ENCODE data around the gene CDKL1.

The CDKL1 gene

DNA sequence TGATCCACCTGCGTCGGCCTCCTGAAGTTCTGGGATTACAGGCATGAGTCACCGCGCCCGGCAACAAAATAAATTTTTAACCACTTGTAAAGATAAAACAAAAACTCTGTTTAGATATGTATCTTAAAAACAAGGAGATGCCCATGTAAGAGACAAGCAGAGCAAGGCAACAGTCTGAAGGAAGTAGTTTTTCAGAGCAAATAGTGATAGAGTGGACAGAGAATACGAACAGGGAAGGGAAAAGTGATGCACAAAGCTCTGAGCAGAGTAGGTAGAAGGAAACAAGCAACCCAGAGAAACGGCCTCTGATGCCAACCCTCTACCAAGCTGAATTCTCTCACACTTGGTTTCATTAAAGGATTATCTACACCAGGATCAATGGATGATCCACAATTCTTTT is 24.8 kb upstream of the CDKL1 start:
- Histone ChIP-seq H4K8ac (ENCODE audit: low read depth, low read length) (no peak overlapping the region), H2BK5ac (ENCODE audit: low read length) (no peak overlapping the region), H3K23ac (ENCODE audit: low read length) (no peak overlapping the region), H4K5ac (ENCODE audit: low read length) (no peak overlapping the region), H3K27ac (ENCODE audit: low read depth, low read length) (no peak overlapping the region), H3K9ac (ENCODE audit: low read length) (no peak overlapping the region), H3K18ac (ENCODE audit: low read length) (no peak overlapping the region), H3K56ac (ENCODE audit: low read length) (no peak overlapping the region), H3K79me2 (ENCODE audit: control insufficient read depth, insufficient read depth, low read length) (no peaks in the 10 kb centered on the region), H3K4me2 (ENCODE audit: low read length) (no peak overlapping the region), H3K4ac (ENCODE audit: low read depth, low read length) (no peak overlapping the region), H3K36me3 (ENCODE audit: control insufficient read depth, insufficient read depth, low read length) (peaks cover 2% of the 10 kb centered on the region), H3K4me1 (ENCODE audit: control insufficient read depth, low read depth, low read length) (no peaks in the 10 kb centered on the region), H2BK15ac (replicated peaks; ENCODE audit: low read depth) (no peak overlapping the region), H2BK120ac (ENCODE audit: low read depth, low read length) (no peak overlapping the region), H3K27me3 (ENCODE audit: insufficient read depth, low read length, poor library complexity) (no peaks in the 10 kb centered on the region), H3K4me3 (ENCODE audit: low read length) (no peak overlapping the region), H3K79me1 (ENCODE audit: low read length) (no peaks in the 10 kb centered on the region), H2AK5ac (ENCODE audit: low read length) (no peak overlapping the region)
- no peak for DNase-seq
- no CpG with 5 or more reads among the region's 7 CpGs for WGBS (ENCODE audit: extremely low coverage, insufficient coverage, low lambda C conversion rate)

- Histone ChIP-seq H3K79me1 (ENCODE audit: low read length) (no peaks in the 10 kb centered on the region), H3K9ac (ENCODE audit: low read length) (no peak overlapping the region), H4K8ac (ENCODE audit: low read depth, low read length) (no peak overlapping the region), H4K5ac (ENCODE audit: low read length) (no peak overlapping the region), H3K36me3 (ENCODE audit: control insufficient read depth, insufficient read depth, low read length) (no peaks in the 10 kb centered on the region), H3K27me3 (ENCODE audit: insufficient read depth, low read length, poor library complexity) (no peaks in the 10 kb centered on the region), H2BK5ac (ENCODE audit: low read length) (no peak overlapping the region), H3K23ac (ENCODE audit: low read length) (no peak overlapping the region), H2BK120ac (ENCODE audit: low read depth, low read length) (no peak overlapping the region), H3K4me1 (ENCODE audit: control insufficient read depth, low read depth, low read length) (no peaks in the 10 kb centered on the region), H2AK5ac (ENCODE audit: low read length) (no peak overlapping the region), H3K4me2 (ENCODE audit: low read length) (no peak overlapping the region), H3K79me2 (ENCODE audit: control insufficient read depth, insufficient read depth, low read length) (no peaks in the 10 kb centered on the region), H3K18ac (ENCODE audit: low read length) (no peak overlapping the region), H3K56ac (ENCODE audit: low read length) (no peak overlapping the region), H2BK15ac (replicated peaks; ENCODE audit: low read depth) (no peak overlapping the region), H3K4me3 (ENCODE audit: low read length) (no peak overlapping the region), H3K4ac (ENCODE audit: low read depth, low read length) (no peak overlapping the region), H3K27ac (ENCODE audit: low read depth, low read length) (no peak overlapping the region)
- WGBS (ENCODE audit: extremely low coverage, insufficient coverage, low lambda C conversion rate) = no CpG with 5 or more reads among the region's 2 CpGs
- no peak for DNase-seq
These were observed 21.2 kb upstream of the CDKL1 start for GRCh38 chr14:50417853-50418252.

DNA sequence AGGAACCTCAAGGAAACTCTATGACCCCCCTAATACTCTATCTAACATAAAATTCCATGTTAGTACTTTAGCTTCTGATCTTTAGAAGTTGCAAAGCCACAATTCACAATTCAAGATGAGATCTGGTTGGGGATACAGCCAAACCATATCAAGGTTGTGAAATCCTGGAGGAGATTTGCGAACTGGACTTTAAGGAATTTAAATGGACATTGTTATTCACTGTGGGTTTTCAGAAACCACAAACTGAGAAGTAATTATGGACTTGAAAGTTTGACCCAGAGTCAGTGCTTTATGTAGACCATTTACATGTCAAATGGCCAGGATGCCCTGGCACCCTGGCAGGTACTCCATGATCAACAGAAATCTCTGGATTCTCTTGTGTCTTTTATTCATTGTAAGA is 14.2 kb upstream of the CDKL1 start:
- Histone ChIP-seq H2AK5ac (ENCODE audit: low read length) (no peak overlapping the region), H3K23ac (ENCODE audit: low read length) (no peak overlapping the region), H4K8ac (ENCODE audit: low read depth, low read length) (no peak overlapping the region), H2BK120ac (ENCODE audit: low read depth, low read length) (no peak overlapping the region), H3K9ac (ENCODE audit: low read length) (no peak overlapping the region), H3K4ac (ENCODE audit: low read depth, low read length) (no peak overlapping the region), H3K56ac (ENCODE audit: low read length) (no peak overlapping the region), H4K5ac (ENCODE audit: low read length) (no peak overlapping the region), H2BK5ac (ENCODE audit: low read length) (no peak overlapping the region), H2BK15ac (replicated peaks; ENCODE audit: low read depth) (no peak overlapping the region), H3K4me2 (ENCODE audit: low read length) (no peak overlapping the region), H3K79me1 (ENCODE audit: low read length) (no peaks in the 10 kb centered on the region), H3K18ac (ENCODE audit: low read length) (no peak overlapping the region), H3K4me1 (ENCODE audit: control insufficient read depth, low read depth, low read length) (no peaks in the 10 kb centered on the region), H3K36me3 (ENCODE audit: control insufficient read depth, insufficient read depth, low read length) (no peaks in the 10 kb centered on the region), H3K79me2 (ENCODE audit: control insufficient read depth, insufficient read depth, low read length) (no peaks in the 10 kb centered on the region), H3K27me3 (ENCODE audit: insufficient read depth, low read length, poor library complexity) (no peaks in the 10 kb centered on the region), H3K27ac (ENCODE audit: low read depth, low read length) (no peak overlapping the region), H3K4me3 (ENCODE audit: low read length) (no peak overlapping the region)
- no peak for DNase-seq
- no CpG with 5 or more reads among the region's 1 CpG for WGBS (ENCODE audit: extremely low coverage, insufficient coverage, low lambda C conversion rate)

- no peaks in the 10 kb centered on the region for H3K79me1 ChIP-seq (ENCODE audit: low read length)
- H3K18ac ChIP-seq (ENCODE audit: low read length) = no peak overlapping the region
- no peak overlapping the region for H2BK5ac ChIP-seq (ENCODE audit: low read length)
- DNase-seq = no peak
- no peak overlapping the region for H2AK5ac ChIP-seq (ENCODE audit: low read length)
- no peaks in the 10 kb centered on the region for H3K36me3 ChIP-seq (ENCODE audit: control insufficient read depth, insufficient read depth, low read length)
- H3K27ac ChIP-seq (ENCODE audit: low read depth, low read length) = no peak overlapping the region
- H3K4me2 ChIP-seq (ENCODE audit: low read length) = no peak overlapping the region
- no peak overlapping the region for H3K4ac ChIP-seq (ENCODE audit: low read depth, low read length)
- no peak overlapping the region for H2BK15ac ChIP-seq (replicated peaks; ENCODE audit: low read depth)
- WGBS (ENCODE audit: extremely low coverage, insufficient coverage, low lambda C conversion rate) = no CpG with 5 or more reads among the region's 3 CpGs
- H3K56ac ChIP-seq (ENCODE audit: low read length) = no peak overlapping the region
- no peak overlapping the region for H3K23ac ChIP-seq (ENCODE audit: low read length)
- no peak overlapping the region for H2BK120ac ChIP-seq (ENCODE audit: low read depth, low read length)
- no peaks in the 10 kb centered on the region for H3K4me1 ChIP-seq (ENCODE audit: control insufficient read depth, low read depth, low read length)
- H3K79me2 ChIP-seq (ENCODE audit: control insufficient read depth, insufficient read depth, low read length) = no peaks in the 10 kb centered on the region
- no peak overlapping the region for H4K8ac ChIP-seq (ENCODE audit: low read depth, low read length)
- no peak overlapping the region for H4K5ac ChIP-seq (ENCODE audit: low read length)
- no peak overlapping the region for H3K4me3 ChIP-seq (ENCODE audit: low read length)
- H3K9ac ChIP-seq (ENCODE audit: low read length) = no peak overlapping the region
- H3K27me3 ChIP-seq (ENCODE audit: insufficient read depth, low read length, poor library complexity) = no peaks in the 10 kb centered on the region
These were observed 13.4 kb upstream of the CDKL1 start for GRCh38 chr14:50410071-50410470.

- Histone ChIP-seq H4K8ac (ENCODE audit: low read depth, low read length) (no peak overlapping the region), H3K4me2 (ENCODE audit: low read length) (no peak overlapping the region), H2BK5ac (ENCODE audit: low read length) (no peak overlapping the region), H3K27ac (ENCODE audit: low read depth, low read length) (no peak overlapping the region), H3K4ac (ENCODE audit: low read depth, low read length) (no peak overlapping the region), H3K36me3 (ENCODE audit: control insufficient read depth, insufficient read depth, low read length) (no peaks in the 10 kb centered on the region), H4K5ac (ENCODE audit: low read length) (no peak overlapping the region), H3K4me3 (ENCODE audit: low read length) (no peak overlapping the region), H2AK5ac (ENCODE audit: low read length) (no peak overlapping the region), H3K4me1 (ENCODE audit: control insufficient read depth, low read depth, low read length) (no peaks in the 10 kb centered on the region), H2BK120ac (ENCODE audit: low read depth, low read length) (no peak overlapping the region), H3K23ac (ENCODE audit: low read length) (no peak overlapping the region), H3K9ac (ENCODE audit: low read length) (no peak overlapping the region), H3K79me1 (ENCODE audit: low read length) (no peaks in the 10 kb centered on the region), H3K56ac (ENCODE audit: low read length) (no peak overlapping the region), H3K18ac (ENCODE audit: low read length) (no peak overlapping the region), H3K27me3 (ENCODE audit: insufficient read depth, low read length, poor library complexity) (no peaks in the 10 kb centered on the region), H2BK15ac (replicated peaks; ENCODE audit: low read depth) (no peak overlapping the region), H3K79me2 (ENCODE audit: control insufficient read depth, insufficient read depth, low read length) (no peaks in the 10 kb centered on the region)
- DNase-seq = no peak
- WGBS (ENCODE audit: extremely low coverage, insufficient coverage, low lambda C conversion rate) = no CpG with 5 or more reads among the region's 6 CpGs
These were observed 10.6 kb upstream of the CDKL1 start for GRCh38 chr14:50407111-50407812.

DNA sequence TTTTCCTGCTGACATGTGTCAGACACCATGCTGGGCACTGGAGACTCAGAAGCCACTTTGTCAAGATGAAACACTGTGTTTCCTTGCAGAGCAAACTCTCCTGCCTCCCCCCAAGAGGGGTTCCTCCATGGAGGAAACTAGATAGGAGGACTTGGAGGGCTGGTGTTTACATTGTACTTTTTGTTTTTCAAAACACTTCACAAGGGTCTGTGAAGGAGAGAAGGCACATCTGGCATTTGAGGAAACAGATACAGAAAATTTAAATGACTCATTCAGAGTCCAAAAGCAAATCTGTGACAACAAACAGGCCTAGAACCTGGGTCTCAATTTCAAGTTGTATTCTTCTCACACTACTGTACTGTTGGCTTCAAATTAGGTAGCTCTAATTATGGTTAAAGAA is 6.7 kb upstream of the CDKL1 start:
- H2BK5ac ChIP-seq (ENCODE audit: low read length) = no peak overlapping the region
- no peaks in the 10 kb centered on the region for H3K79me1 ChIP-seq (ENCODE audit: low read length)
- H3K4me3 ChIP-seq (ENCODE audit: low read length) = no peak overlapping the region
- no peaks in the 10 kb centered on the region for H3K4me1 ChIP-seq (ENCODE audit: control insufficient read depth, low read depth, low read length)
- H4K5ac ChIP-seq (ENCODE audit: low read length) = no peak overlapping the region
- no peak overlapping the region for H3K27ac ChIP-seq (ENCODE audit: low read depth, low read length)
- H3K18ac ChIP-seq (ENCODE audit: low read length) = no peak overlapping the region
- no peak overlapping the region for H3K23ac ChIP-seq (ENCODE audit: low read length)
- no peaks in the 10 kb centered on the region for H3K36me3 ChIP-seq (ENCODE audit: control insufficient read depth, insufficient read depth, low read length)
- no peak overlapping the region for H3K4me2 ChIP-seq (ENCODE audit: low read length)
- H2BK15ac ChIP-seq (replicated peaks; ENCODE audit: low read depth) = no peak overlapping the region
- H2BK120ac ChIP-seq (ENCODE audit: low read depth, low read length) = no peak overlapping the region
- H3K79me2 ChIP-seq (ENCODE audit: control insufficient read depth, insufficient read depth, low read length) = no peaks in the 10 kb centered on the region
- no peak for DNase-seq
- no peak overlapping the region for H4K8ac ChIP-seq (ENCODE audit: low read depth, low read length)
- no peak overlapping the region for H3K4ac ChIP-seq (ENCODE audit: low read depth, low read length)
- no peaks in the 10 kb centered on the region for H3K27me3 ChIP-seq (ENCODE audit: insufficient read depth, low read length, poor library complexity)
- no peak overlapping the region for H3K56ac ChIP-seq (ENCODE audit: low read length)
- no peak overlapping the region for H2AK5ac ChIP-seq (ENCODE audit: low read length)
- H3K9ac ChIP-seq (ENCODE audit: low read length) = no peak overlapping the region
